ENCODE data around the gene ATF4. TPM values are rescaled to one million over a fixed set of nuclear protein-coding genes. Genes with fewer than 3 reads are reported as not detected.
A peak's percentile ranks its signal among the peaks of the same experiment; 100 is the strongest.

Gene ATF4
- total and polyA plus RNA-seq, 2 donors (not counting 3 experiments of a cell fraction or from before 2014, with no cell fraction given), result 312 to 668 TPM

DNA sequence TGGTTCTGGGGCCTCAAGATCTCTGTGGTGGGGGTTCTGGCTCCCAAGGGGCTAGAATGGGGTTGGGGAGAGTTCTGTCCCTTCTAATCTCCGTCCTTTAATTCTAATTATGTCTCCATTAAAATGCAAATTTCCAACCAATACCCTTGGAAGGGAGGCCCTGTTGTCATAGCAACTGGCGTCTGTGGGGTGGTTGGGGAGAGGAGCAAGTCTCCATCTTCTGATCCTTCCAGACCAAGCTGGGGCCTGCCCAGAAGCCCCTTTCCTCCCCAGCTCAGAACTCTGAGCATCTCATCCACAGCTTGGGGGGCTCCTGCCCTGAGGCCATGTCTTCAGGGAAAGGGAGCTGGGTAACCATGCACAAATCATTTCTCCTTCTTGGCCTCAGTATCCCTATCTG is 17.6 kb downstream of the ATF4 start:
- dilution Hi-C loops (cut with MboI; ENCODE audit: extremely low pct_ligation_motif_present, low sequenced_read_pairs) (no loop called here), intact Hi-C loops (cut with micrococcal nuclease) (no loop called here)
- Histone ChIP-seq H3K4me2 (ENCODE audit: insufficient read depth, low read length) (no peak overlapping the region), H3K27ac (ENCODE audit: insufficient read depth, low read depth, low read length) (no peak overlapping the region), H4K20me1 (replicated peaks; ENCODE audit: control insufficient read depth, extremely low read depth, insufficient read depth, low read length) (no peaks in the 10 kb centered on the region), H2AFZ (ENCODE audit: low read depth, low read length) (no peak overlapping the region), H3K4me3 (replicated peaks in 1 of 3; ENCODE audit: insufficient read depth in 1 of 3, low read depth in 1 of 3, low read length in 3 of 3) (no peak overlapping the region), H3K9ac (replicated peaks; ENCODE audit: extremely low read depth, insufficient read depth, low read length) (no peak overlapping the region), H3K36me3 (ENCODE audit: control insufficient read depth in 2 of 2, extremely low read depth in 1 of 2, insufficient read depth in 2 of 2, low read length in 2 of 2) (no peaks in the 10 kb centered on the region), H3K9me3 (replicated peaks; ENCODE audit: control insufficient read depth, insufficient read depth, low read length) (no peaks in the 10 kb centered on the region), H3K9me1 (replicated peaks; ENCODE audit: control insufficient read depth, extremely low read depth, insufficient read depth, low read length) (no peaks in the 10 kb centered on the region), H3K27me3 (ENCODE audit: control insufficient read depth in 2 of 2, insufficient read depth in 2 of 2, low read length in 2 of 2) (no peaks in the 10 kb centered on the region), H3K79me2 (ENCODE audit: control insufficient read depth, insufficient read depth, low read length) (no peaks in the 10 kb centered on the region), H3K4me1 (ENCODE audit: control insufficient read depth, extremely low read depth, insufficient read depth, low read length) (peaks cover 1% of the 10 kb centered on the region)
- CTCF ChIA-PET, result interaction anchor here (1.1 to 6.1 kb wide), 6 partner anchors 11 to 499 kb away, joined by 3 to 62 read pairs (median 5); no protein-coding TSS in a partner anchor
- no TSS peak for BruUV-seq (replicated peaks)
- TF ChIP-seq, protein P1, sequence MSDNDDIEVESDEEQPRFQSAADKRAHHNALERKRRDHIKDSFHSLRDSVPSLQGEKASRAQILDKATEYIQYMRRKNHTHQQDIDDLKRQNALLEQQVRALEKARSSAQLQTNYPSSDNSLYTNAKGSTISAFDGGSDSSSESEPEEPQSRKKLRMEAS (IDR thresholded peaks at IDR 0.05; ENCODE audit: insufficient read depth, insufficient read length), result no peak
- TF ChIP-seq MYC (IDR thresholded peaks at IDR 0.05; ENCODE audit: low read depth, low read length) (no peak), GATA2 (IDR thresholded peaks at IDR 0.05; ENCODE audit: insufficient read depth, insufficient read length, low read depth, low read length) (no peak)
- DNase-seq (ENCODE audit: low read depth, low spot score), result no peak
- POLR2A ChIA-PET, result no interaction called here
- no peak for FAIRE-seq

DNA sequence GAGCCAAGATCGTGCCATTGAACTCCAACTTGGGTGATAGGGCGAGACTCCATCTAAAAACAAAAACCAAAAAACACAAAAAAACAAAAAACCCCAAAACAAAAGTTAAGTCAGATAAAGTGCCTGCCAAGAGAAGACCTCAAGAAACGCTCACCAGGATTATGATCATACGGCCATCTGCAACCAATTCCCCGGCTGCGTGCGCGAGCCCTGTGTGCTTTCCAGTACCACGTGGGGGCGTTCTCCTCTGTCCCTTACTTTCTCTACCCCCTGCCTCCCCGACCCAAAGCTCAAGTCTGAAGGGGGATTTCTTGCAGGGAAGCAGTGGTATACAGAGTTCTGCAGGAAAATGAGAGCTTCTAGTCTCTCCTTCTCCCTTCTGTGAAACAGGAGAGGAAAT is 22.7 kb downstream of the ATF4 start:
- Histone ChIP-seq H3K27ac (ENCODE audit: insufficient read depth, low read depth, low read length) (no peak overlapping the region), H3K4me2 (ENCODE audit: insufficient read depth, low read length) (no peak overlapping the region), H3K27me3 (ENCODE audit: control insufficient read depth in 2 of 2, insufficient read depth in 2 of 2, low read length in 2 of 2) (no peaks in the 10 kb centered on the region), H3K9ac (replicated peaks; ENCODE audit: extremely low read depth, insufficient read depth, low read length) (no peak overlapping the region), H4K20me1 (replicated peaks; ENCODE audit: control insufficient read depth, extremely low read depth, insufficient read depth, low read length) (no peaks in the 10 kb centered on the region), H2AFZ (ENCODE audit: low read depth, low read length) (no peak overlapping the region), H3K36me3 (ENCODE audit: control insufficient read depth in 2 of 2, extremely low read depth in 1 of 2, insufficient read depth in 2 of 2, low read length in 2 of 2) (no peaks in the 10 kb centered on the region), H3K79me2 (ENCODE audit: control insufficient read depth, insufficient read depth, low read length) (no peaks in the 10 kb centered on the region), H3K9me3 (replicated peaks; ENCODE audit: control insufficient read depth, insufficient read depth, low read length) (no peaks in the 10 kb centered on the region), H3K4me1 (ENCODE audit: control insufficient read depth, extremely low read depth, insufficient read depth, low read length) (no peaks in the 10 kb centered on the region), H3K9me1 (replicated peaks; ENCODE audit: control insufficient read depth, extremely low read depth, insufficient read depth, low read length) (no peaks in the 10 kb centered on the region), H3K4me3 (replicated peaks in 1 of 3; ENCODE audit: insufficient read depth in 1 of 3, low read depth in 1 of 3, low read length in 3 of 3) (no peak overlapping the region)
- FAIRE-seq (no peak), DNase-seq (ENCODE audit: low read depth, low spot score) (no peak)
- dilution Hi-C loops (cut with MboI; ENCODE audit: extremely low pct_ligation_motif_present, low sequenced_read_pairs), result no loop called here
- POLR2A ChIA-PET, result no interaction called here
- TF ChIP-seq, protein P2, sequence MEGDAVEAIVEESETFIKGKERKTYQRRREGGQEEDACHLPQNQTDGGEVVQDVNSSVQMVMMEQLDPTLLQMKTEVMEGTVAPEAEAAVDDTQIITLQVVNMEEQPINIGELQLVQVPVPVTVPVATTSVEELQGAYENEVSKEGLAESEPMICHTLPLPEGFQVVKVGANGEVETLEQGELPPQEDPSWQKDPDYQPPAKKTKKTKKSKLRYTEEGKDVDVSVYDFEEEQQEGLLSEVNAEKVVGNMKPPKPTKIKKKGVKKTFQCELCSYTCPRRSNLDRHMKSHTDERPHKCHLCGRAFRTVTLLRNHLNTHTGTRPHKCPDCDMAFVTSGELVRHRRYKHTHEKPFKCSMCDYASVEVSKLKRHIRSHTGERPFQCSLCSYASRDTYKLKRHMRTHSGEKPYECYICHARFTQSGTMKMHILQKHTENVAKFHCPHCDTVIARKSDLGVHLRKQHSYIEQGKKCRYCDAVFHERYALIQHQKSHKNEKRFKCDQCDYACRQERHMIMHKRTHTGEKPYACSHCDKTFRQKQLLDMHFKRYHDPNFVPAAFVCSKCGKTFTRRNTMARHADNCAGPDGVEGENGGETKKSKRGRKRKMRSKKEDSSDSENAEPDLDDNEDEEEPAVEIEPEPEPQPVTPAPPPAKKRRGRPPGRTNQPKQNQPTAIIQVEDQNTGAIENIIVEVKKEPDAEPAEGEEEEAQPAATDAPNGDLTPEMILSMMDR (IDR thresholded peaks at IDR 0.05; ENCODE audit: extremely low read depth in 1 of 2, insufficient read depth in 1 of 2, low read depth in 1 of 2, low read length in 2 of 2), result peak; percentile 39 to 68
- no peak for TF ChIP-seq GATA2 (IDR thresholded peaks at IDR 0.05; ENCODE audit: insufficient read depth, insufficient read length, low read depth, low read length)
- no peak for TF ChIP-seq EZH2 (IDR thresholded peaks at IDR 0.05; ENCODE audit: borderline replicate concordance, low read depth, low read length, severe bottlenecking)
- TF ChIP-seq, protein P1 (IDR thresholded peaks at IDR 0.05; ENCODE audit: insufficient read depth, insufficient read length), result peak; percentile 35
- no peak for TF ChIP-seq POLR2AphosphoS5 (IDR thresholded peaks at IDR 0.05; ENCODE audit: insufficient read depth, low read depth, low read length)
- CTCF ChIA-PET, result interaction anchor here (0.5 to 4.2 kb wide), 21 partner anchors 8 to 1356 kb away, joined by 3 to 51 read pairs (median 3); partner anchors contain the start of gene CACNA1I
- intact Hi-C loops (cut with micrococcal nuclease), result loop anchor here (2.0 kb wide), 1 partner anchor 482 kb away; no protein-coding TSS in a partner anchor
- no TSS peak for BruUV-seq (replicated peaks)
